ENCODE data around the gene TSPAN18. TPM values are rescaled to one million over a fixed set of nuclear protein-coding genes. Genes with fewer than 3 reads are reported as not detected.

The TSPAN18 gene
- total and polyA plus RNA-seq, 2 of the 8 experiments (the other 6 are each of a cell fraction or from before 2014, with no cell fraction given) = 5.2 to 10.2 TPM

- no peak overlapping the region for H3K4me2 ChIP-seq (ENCODE audit: insufficient read depth in 1 of 2, low read depth in 2 of 2, low read length in 2 of 2)
- peaks cover 13 to 44% (median 28%) of the 10 kb centered on the region in 4 experiments for H3K4me1 ChIP-seq (replicated peaks in 1 of 4; ENCODE audit: control insufficient read depth in 3 of 4, insufficient read depth in 4 of 4, low read length in 3 of 4)
- H3K23me2 ChIP-seq (ENCODE audit: low read depth, low read length) = no peaks in the 10 kb centered on the region; the same call in 1 of the 2 replicates
- H3K18ac ChIP-seq (ENCODE audit: extremely low read depth, low read length) = peak overlapping the region; percentile 78
- peak overlapping the region; percentile 29 for H2BK120ac ChIP-seq (replicated peaks; ENCODE audit: low read depth, low read length)
- no peak overlapping the region for H3K23ac ChIP-seq (ENCODE audit: insufficient read length)
- H2BK12ac ChIP-seq (ENCODE audit: low read depth, low read length) = peak overlapping the region; percentile 97; the same call in 1 of the 2 replicates
- peak overlapping the region; percentile 82; the same call in 1 of the 2 replicates for H2BK5ac ChIP-seq (ENCODE audit: low read depth, low read length)
- H3K9me3 ChIP-seq (ENCODE audit: insufficient read depth in 2 of 2, low read depth in 1 of 2, low read length in 1 of 2) = no peaks in the 10 kb centered on the region
- FAIRE-seq (no peak), DNase-seq (ENCODE audit: low read depth in 1 of 2, low spot score in 2 of 2) (no peak)
- H3K27me3 ChIP-seq (replicated peaks in 1 of 4; ENCODE audit: control insufficient read depth in 3 of 4, extremely low read depth in 1 of 4, insufficient read depth in 3 of 4, low read length in 3 of 4) = no peaks in the 10 kb centered on the region; a peak in 2 of 7 replicates
- H3K36me3 ChIP-seq (ENCODE audit: control insufficient read depth in 2 of 4, insufficient read depth in 4 of 4, low read length in 3 of 4) = no peaks in the 10 kb centered on the region
- peak overlapping the region; percentile 89; the same call in 1 of the 2 replicates for H2BK15ac ChIP-seq (ENCODE audit: low read length)
- peak overlapping the region; percentile 56 for H4K91ac ChIP-seq (replicated peaks; ENCODE audit: insufficient read length, low read length)
- no peak overlapping the region for H3K9ac ChIP-seq (replicated peaks in 1 of 4; ENCODE audit: extremely low read depth in 1 of 4, low read depth in 3 of 4, low read length in 3 of 4)
- H4K20me1 ChIP-seq (replicated peaks in 1 of 2; ENCODE audit: control insufficient read depth in 1 of 2, insufficient read depth in 2 of 2, low read length in 2 of 2) = no peaks in the 10 kb centered on the region
- peak overlapping the region; percentile 27 for H3K4ac ChIP-seq (replicated peaks; ENCODE audit: insufficient read length, low read depth, low read length)
- H3K56ac ChIP-seq (replicated peaks; ENCODE audit: insufficient read length, low read depth, low read length) = no peak overlapping the region
- H3K14ac ChIP-seq (ENCODE audit: insufficient read length) = no peak overlapping the region
- no peak overlapping the region; the same call in 1 of the 2 replicates for H4K8ac ChIP-seq (ENCODE audit: extremely low read depth, insufficient read depth, low read length)
- TF ChIP-seq YY1 (IDR thresholded peaks at IDR 0.05; ENCODE audit: low read depth, low read length) (no peak), TCF12 (IDR thresholded peaks at IDR 0.05; ENCODE audit: low read depth, low read length) (0 out of 2 replicates have a peak, but pooled peaks have one; percentile 52)
- no peaks in the 10 kb centered on the region for H3K79me2 ChIP-seq (ENCODE audit: control insufficient read depth in 1 of 2, insufficient read depth in 2 of 2, low read length in 2 of 2)
- H2AFZ ChIP-seq (ENCODE audit: low read length) = no peak overlapping the region
- H4K5ac ChIP-seq (ENCODE audit: insufficient read length, low read depth, low read length) = no peak overlapping the region
- POLR2A ChIA-PET (ENCODE audit: partially characterized antibody) = interaction anchor here (0.9 to 3.7 kb wide), 8 partner anchors 9 to 141 kb away, joined by 3 to 16 read pairs (median 4); no protein-coding TSS in a partner anchor
- H2AK5ac ChIP-seq (ENCODE audit: low read depth, low read length) = peak overlapping the region; percentile 70
- CTCF ChIA-PET (ENCODE audit: partially characterized antibody) = interaction anchor here (0.7 to 38.2 kb wide), 14 partner anchors 4 to 328 kb away, joined by 3 to 731 read pairs (median 4); no protein-coding TSS in a partner anchor
- H3K4me3 ChIP-seq (ENCODE audit: extremely low read depth in 1 of 4, insufficient read depth in 2 of 4, low read depth in 3 of 4, low read length in 4 of 4) = no peak overlapping the region
- H3K79me1 ChIP-seq (ENCODE audit: low read depth, low read length) = no peaks in the 10 kb centered on the region
- 50% methylated on average over 9 of the region's 9 CpGs; no CpG with 5 or more reads in 1 of the 2 experiments for WGBS, 2 experiments (ENCODE audit: extremely low coverage in 1 of 2, insufficient coverage in 1 of 2, insufficient read length in 1 of 2, insufficient replicate concordance in 2 of 2, low coverage in 1 of 2, low lambda C conversion rate in 2 of 2, missing lambda C conversion rate in 1 of 2)
- H3K27ac ChIP-seq (ENCODE audit: low read depth, low read length) = no peak overlapping the region
- H2BK20ac ChIP-seq (ENCODE audit: low read length) = peak overlapping the region; percentile 94; the same call in 1 of the 2 replicates
Observed at GRCh38 chr11:44964526-44965209, 237.9 kb downstream of the TSPAN18 start.
